Natural killer cell treated with Interleukin-12 subunit alpha and Interleukin-12 subunit beta and Interleukin-15 and Interleukin-18, amount 100 ng/mL, for 72 hours (primary cell): Measurements from ENCODE around the gene PRKG1. TPM values are rescaled to one million over a fixed set of nuclear protein-coding genes. Genes with fewer than 3 reads are reported as not detected.
"Not testable (repeated sequence)": the region's sequence is repeated elsewhere in the genome, so short reads cannot be mapped to it uniquely, and the experiment has no call there.

ENCODE experiments used
- ATAC-seq, 2 donors: fragments of 150-1000 bp; cut with Tn5 transposase in 1 of 2; sonication (Bioruptor Pico), chemical (Tn5 transposase) in 1 of 2; 2 replicates each; pipeline ENCODE4 v1.10.0; 2021
- DNase-seq: peaks from one replicate; pipeline ENCODE4 v3.0.0; 2022; ENCODE audit warnings: low spot score
- H3K27ac Mint-ChIP-seq, 2 donors: 1 replicate in 1 of 2; 2 replicates in 1 of 2; pipeline ENCODE4 v1.8.0; 2022; ENCODE audit warnings: mixed read lengths in 2 of 2, mild to moderate bottlenecking in 1 of 2, moderate library complexity in 1 of 2
- H3K27me3 Mint-ChIP-seq, 2 donors: 1 replicate in 1 of 2; 2 replicates in 1 of 2; pipeline ENCODE4 v1.8.0; 2022; ENCODE audit warnings: mixed read lengths in 2 of 2
- H3K36me3 Mint-ChIP-seq: one replicate; pipeline ENCODE4 v1.8.0; 2022; ENCODE audit warnings: mixed read lengths
- H3K4me1 Mint-ChIP-seq, 2 donors: 1 replicate in 1 of 2; 2 replicates in 1 of 2; pipeline ENCODE4 v1.8.0; 2022; ENCODE audit warnings: low read depth in 2 of 2, mixed read lengths in 2 of 2, mild to moderate bottlenecking in 1 of 2
- H3K4me3 Mint-ChIP-seq: one replicate; pipeline ENCODE4 v1.8.0; 2022; ENCODE audit warnings: mixed read lengths
- H3K9me3 Mint-ChIP-seq: 2 replicates; pipeline ENCODE4 v1.8.0; 2022; ENCODE audit warnings: mixed read lengths
- total RNA-seq, 2 donors: library from RNA; stranded (reverse); gene quantifications; one replicate each; pipeline ENCODE4 v1.2.3, GENCODE V29; 2022

The PRKG1 gene
- total RNA-seq, 2 donors from 2014 or later: 0.10 TPM; not detected in 1

- DNase-seq (no peak), ATAC-seq (no peak)
- Mint-ChIP-seq H3K9me3 (no peaks in the 10 kb centered on the region), H3K27ac (no peak overlapping the region), H3K36me3 (no peaks in the 10 kb centered on the region), H3K4me3 (no peak overlapping the region), H3K4me1 (no peaks in the 10 kb centered on the region), H3K27me3 (no peaks in the 10 kb centered on the region)
Measured at GRCh38 chr10:51544933-51545332, 470.6 kb downstream of the PRKG1 start.

GRCh38 chr10:51547941-51548340 lies 473.7 kb downstream of the PRKG1 start:
- H3K27ac Mint-ChIP-seq: no peak overlapping the region
- H3K4me3 Mint-ChIP-seq: no peak overlapping the region
- DNase-seq: no peak
- H3K9me3 Mint-ChIP-seq: no peaks in the 10 kb centered on the region
- no peaks in the 10 kb centered on the region for H3K27me3 Mint-ChIP-seq
- H3K36me3 Mint-ChIP-seq: no peaks in the 10 kb centered on the region
- no peak for ATAC-seq
- no peaks in the 10 kb centered on the region for H3K4me1 Mint-ChIP-seq

GRCh38 chr10:51552879-51553278 lies 478.6 kb downstream of the PRKG1 start:
- ATAC-seq (no peak), DNase-seq (no peak)
- Mint-ChIP-seq H3K27me3 (no peaks in the 10 kb centered on the region), H3K36me3 (no peaks in the 10 kb centered on the region), H3K4me1 (no peaks in the 10 kb centered on the region), H3K9me3 (peaks cover 2% of the 10 kb centered on the region), H3K4me3 (no peak overlapping the region), H3K27ac (no peak overlapping the region)

- Mint-ChIP-seq H3K4me3 (no peak overlapping the region), H3K36me3 (no peaks in the 10 kb centered on the region), H3K27me3 (no peaks in the 10 kb centered on the region), H3K9me3 (no peaks in the 10 kb centered on the region), H3K27ac (no peak overlapping the region), H3K4me1 (no peaks in the 10 kb centered on the region)
- DNase-seq (no peak), ATAC-seq (no peak)
Measured at GRCh38 chr10:51564896-51565510, 490.7 kb downstream of the PRKG1 start.

- Mint-ChIP-seq H3K4me1 (no peaks in the 10 kb centered on the region), H3K4me3 (no peak overlapping the region), H3K27me3 (no peaks in the 10 kb centered on the region), H3K27ac (no peak overlapping the region), H3K36me3 (no peaks in the 10 kb centered on the region), H3K9me3 (no peaks in the 10 kb centered on the region)
- no peak for ATAC-seq
- no peak for DNase-seq
Measured at GRCh38 chr10:51567271-51567670, 493.0 kb downstream of the PRKG1 start.

GRCh38 chr10:51569467-51569866 lies 495.2 kb downstream of the PRKG1 start:
- Mint-ChIP-seq H3K9me3 (no peaks in the 10 kb centered on the region), H3K4me3 (no peak overlapping the region), H3K27ac (no peak overlapping the region), H3K27me3 (no peaks in the 10 kb centered on the region), H3K36me3 (no peaks in the 10 kb centered on the region), H3K4me1 (no peaks in the 10 kb centered on the region)
- no peak for DNase-seq
- no peak for ATAC-seq

- no peaks in the 10 kb centered on the region for H3K4me1 Mint-ChIP-seq
- DNase-seq (no peak), ATAC-seq (no peak)
- H3K9me3 Mint-ChIP-seq: no peaks in the 10 kb centered on the region
- H3K4me3 Mint-ChIP-seq: no peak overlapping the region
- no peak overlapping the region for H3K27ac Mint-ChIP-seq
- H3K36me3 Mint-ChIP-seq: no peaks in the 10 kb centered on the region
- no peaks in the 10 kb centered on the region for H3K27me3 Mint-ChIP-seq
Measured at GRCh38 chr10:51574248-51575048, 500.2 kb downstream of the PRKG1 start.

GRCh38 chr10:51581196-51581595 lies 506.9 kb downstream of the PRKG1 start:
- H3K27ac Mint-ChIP-seq, H3K4me3 Mint-ChIP-seq, H3K27me3 Mint-ChIP-seq, H3K36me3 Mint-ChIP-seq, H3K9me3 Mint-ChIP-seq, H3K4me1 Mint-ChIP-seq, ATAC-seq, DNase-seq: not testable (repeated sequence)

- Mint-ChIP-seq H3K27me3 (no peaks in the 10 kb centered on the region), H3K27ac (no peak overlapping the region), H3K9me3 (peaks cover 2% of the 10 kb centered on the region), H3K36me3 (no peaks in the 10 kb centered on the region), H3K4me1 (no peaks in the 10 kb centered on the region), H3K4me3 (no peak overlapping the region)
- no peak for ATAC-seq
- no peak for DNase-seq
Measured at GRCh38 chr10:51583976-51584375, 509.7 kb downstream of the PRKG1 start.

GRCh38 chr10:51585742-51586141 lies 511.5 kb downstream of the PRKG1 start:
- Mint-ChIP-seq H3K36me3 (no peaks in the 10 kb centered on the region), H3K9me3 (peaks cover 2% of the 10 kb centered on the region), H3K27ac (no peak overlapping the region), H3K4me1 (no peaks in the 10 kb centered on the region), H3K4me3 (no peak overlapping the region), H3K27me3 (no peaks in the 10 kb centered on the region)
- DNase-seq (no peak), ATAC-seq (no peak)

GRCh38 chr10:51588984-51589383 lies 514.7 kb downstream of the PRKG1 start:
- no peaks in the 10 kb centered on the region for H3K4me1 Mint-ChIP-seq
- DNase-seq (no peak), ATAC-seq (no peak)
- no peaks in the 10 kb centered on the region for H3K9me3 Mint-ChIP-seq
- H3K4me3 Mint-ChIP-seq: no peak overlapping the region
- H3K27me3 Mint-ChIP-seq: no peaks in the 10 kb centered on the region
- H3K27ac Mint-ChIP-seq: no peak overlapping the region
- H3K36me3 Mint-ChIP-seq: no peaks in the 10 kb centered on the region

GRCh38 chr10:51590818-51591217 lies 516.5 kb downstream of the PRKG1 start:
- Mint-ChIP-seq H3K36me3 (no peaks in the 10 kb centered on the region), H3K27ac (no peak overlapping the region), H3K9me3 (no peaks in the 10 kb centered on the region), H3K4me3 (no peak overlapping the region), H3K4me1 (no peaks in the 10 kb centered on the region), H3K27me3 (no peaks in the 10 kb centered on the region)
- no peak for DNase-seq
- ATAC-seq: no peak

GRCh38 chr10:51596695-51597094 lies 522.4 kb downstream of the PRKG1 start:
- Mint-ChIP-seq H3K4me3 (no peak overlapping the region), H3K4me1 (no peaks in the 10 kb centered on the region)
- ATAC-seq: no peak

GRCh38 chr10:51599647-51600046 lies 525.4 kb downstream of the PRKG1 start:
- Mint-ChIP-seq H3K4me1 (no peaks in the 10 kb centered on the region), H3K27ac (no peak overlapping the region), H3K27me3 (no peaks in the 10 kb centered on the region), H3K9me3 (peaks cover 4% of the 10 kb centered on the region), H3K4me3 (no peak overlapping the region), H3K36me3 (no peaks in the 10 kb centered on the region)
- no peak for ATAC-seq
- no peak for DNase-seq

More at GRCh38 chr10:51596695-51597094, 522.4 kb downstream of the PRKG1 start:
- no peak for DNase-seq
- H3K27me3 Mint-ChIP-seq: no peaks in the 10 kb centered on the region
- no peak overlapping the region for H3K27ac Mint-ChIP-seq
- no peaks in the 10 kb centered on the region for H3K36me3 Mint-ChIP-seq
- peaks cover 4% of the 10 kb centered on the region for H3K9me3 Mint-ChIP-seq
